ENCODE measurements around the gene VKORC1. TPM values are rescaled to one million over a fixed set of nuclear protein-coding genes. Genes with fewer than 3 reads are reported as not detected.

Gene VKORC1
- total RNA-seq, 1 experiment from 2014 or later, result 83.8 TPM

DNA sequence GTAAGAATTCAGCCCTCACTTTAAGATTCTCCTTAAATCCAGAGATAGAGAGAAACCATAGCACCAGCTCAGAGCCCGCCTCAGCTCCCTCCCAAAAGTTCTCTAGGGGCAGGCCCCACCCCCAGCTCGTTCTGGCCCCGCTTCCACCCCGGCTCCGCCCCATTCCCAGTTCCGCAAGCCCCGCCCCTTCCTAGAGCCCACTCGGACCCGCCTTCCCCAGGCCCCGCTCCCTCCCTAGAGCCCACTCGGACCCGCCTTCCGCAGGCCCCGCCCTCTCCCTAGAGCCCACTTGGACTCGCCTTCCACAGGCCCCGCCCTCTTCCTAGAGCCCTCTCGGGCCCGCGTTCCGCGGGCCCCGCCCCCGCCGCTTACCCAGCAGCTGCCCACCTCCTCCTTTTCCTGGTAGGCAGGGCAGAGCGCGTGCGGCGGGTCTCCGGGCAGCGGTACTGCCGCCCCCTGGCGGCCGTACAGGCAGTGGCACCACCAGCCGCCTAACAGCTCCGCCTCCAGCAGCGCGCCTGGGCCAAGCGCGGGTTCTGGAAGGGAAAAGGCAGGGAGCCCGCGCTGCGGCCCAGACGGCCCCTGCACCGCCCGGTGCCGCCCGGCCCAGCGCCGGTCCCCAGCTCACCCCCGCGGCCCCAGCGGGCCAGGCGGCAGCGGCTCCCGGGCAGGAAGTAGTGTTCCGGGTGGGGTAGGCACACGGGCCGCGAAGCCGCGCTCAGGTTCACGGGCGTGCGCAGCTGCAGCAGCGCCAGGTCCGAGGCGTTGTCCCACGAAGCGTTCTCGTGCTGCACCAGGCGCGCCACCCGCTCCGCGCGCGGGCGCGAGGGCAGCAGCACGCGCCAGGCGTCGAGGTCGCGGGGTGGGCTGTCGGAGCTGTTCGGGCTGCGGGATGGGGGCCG is 47.8 kb upstream of the VKORC1 start:
- intact Hi-C loops (cut with micrococcal nuclease), result loop anchor here (1.0 kb wide), 2 partner anchors 25 to 48 kb away; partner anchors contain the start of genes KAT8 and VKORC1

More for the DNA sequence above, 47.8 kb upstream of the VKORC1 start:
- no peaks in the 10 kb centered on the region for H3K9me2 ChIP-seq (ENCODE audit: insufficient read depth)
- H3K36me3 ChIP-seq (ENCODE audit: control insufficient read depth in 1 of 2, insufficient read depth in 2 of 2, low read length in 2 of 2), result no peaks in the 10 kb centered on the region
- H3K4me1 ChIP-seq (ENCODE audit: control insufficient read depth in 1 of 2, insufficient read depth in 2 of 2, low read length in 2 of 2), result peaks cover 36 to 53% of the 10 kb centered on the region in 2 experiments
- H4K20me1 ChIP-seq (ENCODE audit: insufficient read depth), result no peaks in the 10 kb centered on the region
- H3K27me3 ChIP-seq (ENCODE audit: insufficient read depth, low read length), result no peaks in the 10 kb centered on the region
- BruUV-seq (replicated peaks), result no TSS peak
- no peaks in the 10 kb centered on the region for H3K9me3 ChIP-seq (ENCODE audit: control insufficient read depth in 1 of 2, insufficient read depth in 1 of 2, low read depth in 1 of 2, low read length in 2 of 2)
- POLR2A ChIA-PET, result interaction anchor here (0.6 to 9.9 kb wide), 13 partner anchors 8 to 1022 kb away, joined by 3 to 84 read pairs (median 4); partner anchors contain the start of genes FUS, HSD3B7 and KAT8
- H2AFZ ChIP-seq (ENCODE audit: low read depth, low read length, poor library complexity, severe bottlenecking), result no peak overlapping the region
- RAD21 ChIA-PET (ENCODE audit: low non-redundant PET in 1 of 2, low total read pairs in 2 of 2, uncharacterized antibody in 2 of 2, unreplicated experiment in 2 of 2), result interaction anchor here (0.6 to 1.8 kb wide), 11 partner anchors 25 to 240 kb away, joined by 3 to 10 read pairs (median 4); partner anchors contain the start of genes HSD3B7 (in 2 of the 2), KAT8 (in 2 of the 2), ZNF646 (in 1 of the 2) and ZNF668 (in 1 of the 2)
- CTCF ChIA-PET, result interaction anchor here (0.6 to 2.2 kb wide), 30 partner anchors 9 to 731 kb away, joined by 3 to 30 read pairs (median 5); partner anchors contain the start of genes ARMC5, HSD3B7, KAT8 and ZNF267
- TF ChIP-seq ZFX (IDR thresholded peaks at IDR 0.05) (peak; percentile 43; the same call in 1 of the 2 replicates), EZH2phosphoT487 (IDR thresholded peaks at IDR 0.05; ENCODE audit: borderline replicate concordance) (no peak), YY1 (IDR thresholded peaks at IDR 0.05; ENCODE audit: extremely low read depth, insufficient replicate concordance, low read depth, low read length) (peak; percentile 5), CBX3 (IDR thresholded peaks at IDR 0.05; ENCODE audit: low read depth) (no peak), CTCF (IDR thresholded peaks at IDR 0.05 in 2 of 3, conservative IDR thresholded peaks at IDR 0.05 in 1 of 3; ENCODE audit: borderline replicate concordance in 1 of 3, insufficient read depth in 1 of 3, low read depth in 2 of 3, low read length in 2 of 3) (peak in 2 of 3 experiments; percentile 84 to 96; a peak in 4 of 6 replicates), POLR2AphosphoS5 (IDR thresholded peaks at IDR 0.05; ENCODE audit: low read depth, low read length) (peak; percentile 7; the same call in 1 of the 2 replicates)
- peak; percentile 85 for ATAC-seq
- DNase-seq (ENCODE audit: low read depth, low spot score), result peak; percentile 96
- H3K27ac ChIP-seq (ENCODE audit: low read depth, low read length), result peak overlapping the region; percentile 72
- H3K79me2 ChIP-seq (ENCODE audit: insufficient read depth, low read length), result no peaks in the 10 kb centered on the region
- peak overlapping the region; percentile 69 for H3K9ac ChIP-seq (ENCODE audit: low read length)
- H3K4me2 ChIP-seq (ENCODE audit: low read length), result peak overlapping the region; percentile 80
- peak overlapping the region; percentile 30 to 48 for H3K4me3 ChIP-seq (replicated peaks in 1 of 2; ENCODE audit: low read depth in 1 of 2, low read length in 2 of 2)

Data from HCT116 (cell line).